H7 (cell line): ENCODE measurements around the gene PAPOLB. TPM values are rescaled to one million over a fixed set of nuclear protein-coding genes. Genes with fewer than 3 reads are reported as not detected.

ENCODE experiments used
- DNase-seq: peaks from one replicate; pipeline ENCODE4 v3.0.0; 2012
- H3K27me3 ChIP-seq: 2 replicates; pipeline ENCODE4 v1.6.0; 2011; ENCODE audit warnings: mild to moderate bottlenecking, low read length; ENCODE audit not compliant: control insufficient read depth, insufficient read depth
- H3K36me3 ChIP-seq: replicated peaks from 2 replicates; pipeline ENCODE4 v1.5.1; 2011; ENCODE audit warnings: low read length; ENCODE audit not compliant: control insufficient read depth, insufficient read depth
- H3K4me3 ChIP-seq: 2 replicates; pipeline ENCODE4 v1.5.1; 2011; ENCODE audit warnings: low read depth, mild to moderate bottlenecking, control low read depth, low read length, moderate library complexity; ENCODE audit not compliant: insufficient read depth
- total RNA-seq: library from RNA; depleted of rRNA; stranded (reverse); fragments of >200 nt; shearing (Covaris generic); gene quantifications from 2 replicates; pipeline ENCODE4 v1.2.3, GENCODE V29; 2014

The PAPOLB gene
- total RNA-seq, 1 experiment from 2014 or later: 0.14 TPM

- DNase-seq: peak; percentile 99
- H3K4me3 ChIP-seq: peak within 1 kb of the TSS; percentile 60
- peaks cover 8% of the 10 kb centered on the region; the same call in 1 of the 2 replicates for H3K27me3 ChIP-seq
- no peaks in the 10 kb centered on the region for H3K36me3 ChIP-seq
These were observed 21.7 kb upstream of the PAPOLB start, which contains the start of gene RADIL for GRCh38 chr7:4883372-4884144. Gene RADIL (minus strand): TSS chr7:4883716. CDS start chr7:4878139, 5,577 bp downstream.

GRCh38 chr7:4883033-4883371 is 21.2 kb upstream of the PAPOLB start:
- H3K4me3 ChIP-seq: peak overlapping the region; percentile 60
- no peak for DNase-seq
- H3K36me3 ChIP-seq: no peaks in the 10 kb centered on the region
- peaks cover 8% of the 10 kb centered on the region; the same call in 1 of the 2 replicates for H3K27me3 ChIP-seq

GRCh38 chr7:4882169-4883032 is 20.6 kb upstream of the PAPOLB start:
- H3K27me3 ChIP-seq: peaks cover 8% of the 10 kb centered on the region; the same call in 1 of the 2 replicates
- peak overlapping the region; percentile 60 for H3K4me3 ChIP-seq
- H3K36me3 ChIP-seq: no peaks in the 10 kb centered on the region
- peak; percentile 77 for DNase-seq

GRCh38 chr7:4880218-4880617 is 18.4 kb upstream of the PAPOLB start:
- Histone ChIP-seq H3K4me3 (no peak overlapping the region), H3K27me3 (peaks cover 8% of the 10 kb centered on the region; the same call in 1 of the 2 replicates), H3K36me3 (no peaks in the 10 kb centered on the region)
- DNase-seq: no peak

GRCh38 chr7:4879396-4880081 is 17.7 kb upstream of the PAPOLB start:
- Histone ChIP-seq H3K27me3 (peaks cover 8% of the 10 kb centered on the region; the same call in 1 of the 2 replicates), H3K36me3 (no peaks in the 10 kb centered on the region), H3K4me3 (no peak overlapping the region)
- DNase-seq: no peak

GRCh38 chr7:4878336-4879335 is 16.8 kb upstream of the PAPOLB start:
- DNase-seq: peak; percentile 55
- Histone ChIP-seq H3K4me3 (no peak overlapping the region), H3K36me3 (no peaks in the 10 kb centered on the region), H3K27me3 (peaks cover 8% of the 10 kb centered on the region; the same call in 1 of the 2 replicates)

- no peak for DNase-seq
- Histone ChIP-seq H3K4me3 (no peak overlapping the region), H3K36me3 (no peaks in the 10 kb centered on the region), H3K27me3 (no peaks in the 10 kb centered on the region)
These were observed 14.8 kb upstream of the PAPOLB start for GRCh38 chr7:4876586-4876985.

- no peak overlapping the region for H3K4me3 ChIP-seq
- no peak for DNase-seq
- no peaks in the 10 kb centered on the region for H3K36me3 ChIP-seq
These were observed 13.6 kb upstream of the PAPOLB start for GRCh38 chr7:4875391-4875790.

GRCh38 chr7:4873071-4873944 is 11.5 kb upstream of the PAPOLB start:
- H3K36me3 ChIP-seq: no peaks in the 10 kb centered on the region
- DNase-seq: peak; percentile 56
- H3K4me3 ChIP-seq: no peak overlapping the region
- H3K27me3 ChIP-seq: no peaks in the 10 kb centered on the region

More at GRCh38 chr7:4875391-4875790, 13.6 kb upstream of the PAPOLB start:
- H3K27me3 ChIP-seq: no peaks in the 10 kb centered on the region

GRCh38 chr7:4871930-4872675 is 10.3 kb upstream of the PAPOLB start:
- no peaks in the 10 kb centered on the region for H3K36me3 ChIP-seq
- no peaks in the 10 kb centered on the region for H3K27me3 ChIP-seq
- H3K4me3 ChIP-seq: no peak overlapping the region
- peak; percentile 68 for DNase-seq

- peak; percentile 67 for DNase-seq
- Histone ChIP-seq H3K27me3 (no peaks in the 10 kb centered on the region), H3K36me3 (no peaks in the 10 kb centered on the region), H3K4me3 (no peak overlapping the region)
These were observed 9.3 kb upstream of the PAPOLB start for GRCh38 chr7:4871056-4871680.

GRCh38 chr7:4868493-4868892 is 6.7 kb upstream of the PAPOLB start:
- no peak overlapping the region for H3K4me3 ChIP-seq
- no peak for DNase-seq
- H3K27me3 ChIP-seq: no peaks in the 10 kb centered on the region
- no peaks in the 10 kb centered on the region for H3K36me3 ChIP-seq
